Thyroid gland (tissue), 4 donors: ENCODE data around the gene POFUT2. TPM values are rescaled to one million over a fixed set of nuclear protein-coding genes. Genes with fewer than 3 reads are reported as not detected.

Source experiments
- DNase-seq, 2 donors: peaks; one replicate each; pipeline ENCODE4 v3.0.0-alpha.2; 2019
- H3K27ac ChIP-seq, 3 donors: fragments of 200-600 bp; sonication (generic); 1 replicate in 2 of 3; 2 replicates in 1 of 3; pipeline ENCODE4 v1.5.1; 2016 to 2019; ENCODE audit warnings: mild to moderate bottlenecking in 1 of 3, moderate library complexity in 1 of 3
- H3K27me3 ChIP-seq: fragments of 200-600 bp; sonication (generic); one replicate; pipeline ENCODE4 v1.5.1; 2019
- H3K36me3 ChIP-seq, 2 donors: fragments of 200-600 bp; sonication (generic); one replicate each; pipeline ENCODE4 v1.5.1; 2016 to 2019
- H3K4me1 ChIP-seq, 2 donors: fragments of 200-600 bp; sonication (generic); one replicate each; pipeline ENCODE4 v1.5.1; 2017 to 2019
- H3K4me3 ChIP-seq, 3 donors: fragments of 200-600 bp; sonication (generic); replicated peaks in 1 of 3; 1 replicate in 2 of 3; 2 replicates in 1 of 3; pipeline ENCODE4 v1.5.1; 2016; ENCODE audit warnings: mild to moderate bottlenecking in 1 of 3
- H3K9me3 ChIP-seq: fragments of 200-600 bp; sonication (generic); one replicate; pipeline ENCODE4 v1.5.1; 2017
- POLR2A ChIP-seq, 2 donors: fragments of 450-650 bp; IDR thresholded peaks; one replicate each; pipeline ENCODE4 v1.6.1; 2017; ENCODE audit warnings: antibody characterized with exemption in 2 of 2, mild to moderate bottlenecking in 2 of 2, moderate library complexity in 1 of 2
- WGBS, 2 donors: methylation state at CpG; one replicate each; pipeline ENCODE4 v1.1.5; 2017; 5-methylcytosine and 5-hydroxymethylcytosine counted together
- intact Hi-C: fragments of 100-400 bp; cut with DNase I; formaldehyde crosslinking; loops from one replicate; pipeline ENCODE4 v1.15.1; 2023
- total RNA-seq, 4 donors: library from RNA; depleted of rRNA; stranded (reverse); fragments of >200 nt; gene quantifications; one replicate each; pipeline ENCODE4 v1.2.3, GENCODE V29; 2016
- TF ChIP-seq, protein P1 (sequence below), 6 experiments: fragments of 200-600 bp in 3 of 6; fragments of 450-650 bp in 3 of 6; sonication (generic) in 3 of 6; IDR thresholded peaks; one replicate each; pipeline ENCODE4 v1.5.1; 2016 to 2019; ENCODE audit warnings: antibody characterized with exemption in 6 of 6, mild to moderate bottlenecking in 2 of 6, inconsistent platforms in 1 of 6, moderate library complexity in 1 of 6

The POFUT2 gene
- total RNA-seq, 4 donors from 2014 or later = 20.2 to 52.2 (median 40.5) TPM

GRCh38 chr21:45280178-45280821, 7.4 kb downstream of the POFUT2 start:
- TF ChIP-seq, protein P1, sequence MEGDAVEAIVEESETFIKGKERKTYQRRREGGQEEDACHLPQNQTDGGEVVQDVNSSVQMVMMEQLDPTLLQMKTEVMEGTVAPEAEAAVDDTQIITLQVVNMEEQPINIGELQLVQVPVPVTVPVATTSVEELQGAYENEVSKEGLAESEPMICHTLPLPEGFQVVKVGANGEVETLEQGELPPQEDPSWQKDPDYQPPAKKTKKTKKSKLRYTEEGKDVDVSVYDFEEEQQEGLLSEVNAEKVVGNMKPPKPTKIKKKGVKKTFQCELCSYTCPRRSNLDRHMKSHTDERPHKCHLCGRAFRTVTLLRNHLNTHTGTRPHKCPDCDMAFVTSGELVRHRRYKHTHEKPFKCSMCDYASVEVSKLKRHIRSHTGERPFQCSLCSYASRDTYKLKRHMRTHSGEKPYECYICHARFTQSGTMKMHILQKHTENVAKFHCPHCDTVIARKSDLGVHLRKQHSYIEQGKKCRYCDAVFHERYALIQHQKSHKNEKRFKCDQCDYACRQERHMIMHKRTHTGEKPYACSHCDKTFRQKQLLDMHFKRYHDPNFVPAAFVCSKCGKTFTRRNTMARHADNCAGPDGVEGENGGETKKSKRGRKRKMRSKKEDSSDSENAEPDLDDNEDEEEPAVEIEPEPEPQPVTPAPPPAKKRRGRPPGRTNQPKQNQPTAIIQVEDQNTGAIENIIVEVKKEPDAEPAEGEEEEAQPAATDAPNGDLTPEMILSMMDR (IDR thresholded peaks at IDR 0.05) = no peak
- TF ChIP-seq POLR2A (IDR thresholded peaks at IDR 0.05) = no peak
- Histone ChIP-seq H3K36me3 (peaks cover 80 to 83% of the 10 kb centered on the region in 2 donors), H3K9me3 (no peaks in the 10 kb centered on the region), H3K27ac (no peak overlapping the region), H3K27me3 (no peaks in the 10 kb centered on the region), H3K4me1 (no peaks in the 10 kb centered on the region), H3K4me3 (no peak overlapping the region)
- 95 to 96% methylated on average over 26 to 28 of the region's 28 CpGs for WGBS, 2 donors
- no peak for DNase-seq
- intact Hi-C loops = loop anchor here (10.0 kb wide), 2 partner anchors 315 to 335 kb away; partner anchors contain the start of gene SLX9

DNA sequence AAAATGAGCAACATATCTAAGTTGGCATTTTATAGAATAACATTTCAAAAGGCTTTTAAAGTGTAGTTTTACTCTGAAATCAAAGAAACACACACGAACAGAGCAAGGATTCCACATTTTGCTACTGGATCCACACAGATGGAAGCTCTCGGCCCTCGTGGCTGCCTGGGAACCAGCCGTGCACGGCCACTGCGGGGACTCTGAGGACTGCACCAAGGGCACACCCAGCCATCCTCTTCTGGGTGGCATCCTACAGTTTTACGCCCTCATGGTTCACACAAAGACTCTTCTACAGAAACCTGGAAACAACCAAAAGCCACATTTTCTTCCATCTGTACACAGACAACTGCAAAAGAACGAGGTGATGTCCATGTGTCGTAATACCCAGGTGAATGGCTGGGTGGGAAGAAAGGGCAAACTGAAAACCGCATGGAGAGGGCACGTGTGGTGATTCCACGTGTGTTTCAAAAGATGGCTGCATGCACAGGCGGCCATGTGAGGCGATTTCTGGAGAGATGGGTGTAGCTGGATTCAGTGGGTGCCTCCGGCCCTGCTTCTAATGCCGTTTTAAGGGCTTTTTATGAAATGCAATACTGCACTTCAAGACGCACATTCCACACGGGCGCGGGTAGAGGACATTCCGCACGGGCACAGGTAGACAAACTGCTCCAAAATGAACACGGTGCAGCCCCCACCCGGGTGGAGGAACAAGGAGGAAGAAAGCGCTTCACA, 8.1 kb downstream of the POFUT2 start:
- Histone ChIP-seq H3K4me3 (no peak overlapping the region), H3K4me1 (no peaks in the 10 kb centered on the region), H3K9me3 (no peaks in the 10 kb centered on the region), H3K27ac (no peak overlapping the region), H3K36me3 (peaks cover 80 to 81% of the 10 kb centered on the region in 2 donors), H3K27me3 (no peaks in the 10 kb centered on the region)
- 90 to 91% methylated on average over 25 of the region's 25 CpGs for WGBS, 2 donors
- intact Hi-C loops = loop anchor here (10.0 kb wide), 2 partner anchors 315 to 335 kb away; partner anchors contain the start of gene SLX9
- no peak for DNase-seq
- TF ChIP-seq, protein P1 (IDR thresholded peaks at IDR 0.05) = no peak
- no peak for TF ChIP-seq POLR2A (IDR thresholded peaks at IDR 0.05)

GRCh38 chr21:45278156-45278911, 9.4 kb downstream of the POFUT2 start:
- no peak overlapping the region for H3K27ac ChIP-seq
- H3K9me3 ChIP-seq = no peaks in the 10 kb centered on the region
- TF ChIP-seq, protein P1 (IDR thresholded peaks at IDR 0.05) = no peak
- no peak for TF ChIP-seq POLR2A (IDR thresholded peaks at IDR 0.05)
- no peak overlapping the region for H3K4me3 ChIP-seq
- no peaks in the 10 kb centered on the region for H3K27me3 ChIP-seq
- DNase-seq = no peak
- no peaks in the 10 kb centered on the region for H3K4me1 ChIP-seq
- 91 to 93% methylated on average over 27 of the region's 27 CpGs for WGBS, 2 donors
- H3K36me3 ChIP-seq = peaks cover 77 to 79% of the 10 kb centered on the region in 2 donors
- intact Hi-C loops = no loop called here

- intact Hi-C loops = no loop called here
- no peak overlapping the region for H3K4me3 ChIP-seq
- DNase-seq = no peak
- peaks cover 71 to 76% of the 10 kb centered on the region in 2 donors for H3K36me3 ChIP-seq
- no peaks in the 10 kb centered on the region for H3K27me3 ChIP-seq
- no peaks in the 10 kb centered on the region for H3K9me3 ChIP-seq
- WGBS, 2 donors = 94 to 95% methylated on average over 35 to 48 of the region's 48 CpGs
- no peaks in the 10 kb centered on the region for H3K4me1 ChIP-seq
- no peak for TF ChIP-seq POLR2A (IDR thresholded peaks at IDR 0.05)
- TF ChIP-seq, protein P1 (IDR thresholded peaks at IDR 0.05) = no peak
- no peak overlapping the region for H3K27ac ChIP-seq
Measured at GRCh38 chr21:45277101-45278045, 10.3 kb downstream of the POFUT2 start.
